Stimulated activated CD8-positive, alpha-beta memory T cell treated with anti-CD3 and anti-CD28 coated beads, Interleukin-7, amount 100 ng/mL, for 48 hours (primary cell): Measurements from ENCODE around the gene PDK1.

Source experiments
- DNase-seq, 2 donors: peaks; one replicate each; pipeline ENCODE4 v3.0.0-alpha.2; 2020; ENCODE audit warnings: low read depth in 1 of 2; ENCODE audit errors: extremely low read depth in 1 of 2

PDK1 gene

DNA sequence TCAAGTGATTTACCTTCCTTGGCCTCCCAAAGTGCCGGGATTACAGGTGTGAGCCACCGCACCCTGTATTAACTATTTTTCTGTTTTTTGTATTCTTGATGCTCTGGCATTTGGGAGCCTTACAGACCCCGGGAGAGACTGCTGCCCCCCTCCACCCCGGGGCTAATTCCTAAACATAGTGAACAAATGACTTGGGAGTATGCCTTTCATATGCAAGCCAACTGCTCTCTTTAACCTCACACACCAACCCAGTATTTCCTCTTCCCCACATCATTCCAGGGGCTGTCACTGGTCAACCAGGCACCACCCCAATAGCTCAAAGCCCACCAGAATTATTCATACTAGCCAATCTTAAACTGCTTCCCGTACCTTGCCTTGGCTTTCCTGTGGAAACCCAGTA, 79.7 kb downstream of the PDK1 start:
- no peak for DNase-seq

DNA sequence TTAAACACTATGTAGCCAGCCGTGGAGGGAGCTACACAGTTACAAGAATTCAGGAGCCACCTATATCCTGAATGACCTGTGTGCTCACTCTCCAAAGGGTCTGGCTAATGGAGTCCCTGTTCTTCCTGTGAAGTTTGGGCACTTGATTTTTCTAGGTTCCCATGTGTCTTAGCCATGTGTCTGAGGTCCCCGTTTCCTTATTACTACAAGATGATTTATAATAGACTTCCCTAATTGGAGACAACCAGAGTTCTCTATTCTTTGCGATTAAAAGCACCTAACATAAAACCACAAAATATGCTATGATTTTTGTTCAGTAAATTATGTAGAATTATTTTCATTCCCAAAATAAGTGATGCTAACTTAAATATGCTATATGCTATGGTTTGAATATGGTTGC, 83.4 kb downstream of the PDK1 start:
- DNase-seq = no peak

DNA sequence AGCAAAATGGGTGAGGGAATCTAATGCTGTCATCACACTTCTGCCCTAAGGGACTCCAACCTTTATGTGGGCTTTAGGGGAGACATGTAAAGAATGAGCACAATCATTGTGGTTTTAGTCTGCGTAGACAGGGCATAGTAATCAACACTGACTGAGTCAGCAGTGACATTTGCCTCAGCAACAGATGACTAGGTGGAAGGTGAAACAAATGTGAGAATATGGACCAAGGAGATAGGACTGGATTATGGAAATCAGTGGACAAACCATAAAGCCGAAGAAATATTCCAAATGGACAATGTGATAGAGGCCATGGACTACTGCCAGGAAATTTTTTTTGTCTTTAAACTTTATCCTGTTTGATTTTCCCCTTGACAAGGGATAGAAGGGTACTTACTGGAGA, 83.9 kb downstream of the PDK1 start:
- DNase-seq = peak in 1 of 2 donors; percentile 6

DNA sequence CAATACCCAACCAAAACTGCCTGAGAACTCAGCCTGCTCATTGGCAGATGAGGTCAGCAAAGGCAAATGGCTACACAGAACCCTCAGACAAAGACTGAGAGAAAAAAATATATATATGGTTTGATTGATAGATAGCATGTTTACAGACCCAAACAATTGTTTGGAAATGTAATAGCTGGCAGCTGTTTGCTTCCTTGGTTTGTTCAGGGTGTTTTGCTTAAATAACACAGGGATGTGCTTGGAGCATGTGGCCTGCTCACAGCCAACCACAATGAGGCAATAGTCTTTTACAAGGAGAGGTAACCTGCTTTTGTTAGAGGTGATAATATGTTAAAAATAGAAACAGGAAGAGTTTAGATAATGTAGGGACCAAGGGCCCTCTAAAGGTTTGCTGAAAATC, 84.5 kb downstream of the PDK1 start:
- no peak for DNase-seq

DNA sequence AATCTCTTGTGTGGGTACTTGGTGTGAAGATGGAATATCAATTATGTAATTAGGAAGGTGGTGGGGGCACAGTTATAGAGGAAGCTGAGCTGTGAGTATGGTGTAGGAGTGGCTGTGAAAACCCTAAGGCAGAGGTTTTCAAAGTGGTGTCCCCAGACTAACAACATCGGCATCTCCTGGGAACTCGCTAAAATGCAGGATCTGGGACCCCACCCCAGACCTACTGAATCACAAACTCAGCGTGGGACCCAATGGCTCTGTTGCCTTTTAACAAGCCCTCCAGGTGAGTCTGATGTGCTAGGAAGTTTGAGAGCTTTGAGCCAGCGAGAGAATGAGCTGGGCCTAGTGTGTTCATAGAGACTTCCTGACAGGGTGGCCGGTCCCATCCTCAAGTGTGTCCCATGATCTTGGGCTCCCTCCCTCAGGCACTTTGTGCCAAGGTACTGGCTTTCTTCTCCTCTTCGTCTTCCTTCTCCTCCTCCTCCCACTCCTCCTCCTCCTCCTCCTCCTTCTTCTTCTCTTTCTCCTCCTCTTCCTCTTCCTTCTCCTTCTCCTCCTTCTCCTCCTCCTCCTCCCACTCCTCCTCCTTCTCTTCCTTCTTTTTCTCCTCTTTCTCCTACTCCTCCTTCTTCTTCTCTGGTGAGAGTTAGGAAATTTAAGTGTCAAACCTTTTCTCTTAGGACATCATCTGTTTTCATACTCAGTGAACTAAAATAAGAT, 86.6 kb downstream of the PDK1 start:
- no peak for DNase-seq

DNA sequence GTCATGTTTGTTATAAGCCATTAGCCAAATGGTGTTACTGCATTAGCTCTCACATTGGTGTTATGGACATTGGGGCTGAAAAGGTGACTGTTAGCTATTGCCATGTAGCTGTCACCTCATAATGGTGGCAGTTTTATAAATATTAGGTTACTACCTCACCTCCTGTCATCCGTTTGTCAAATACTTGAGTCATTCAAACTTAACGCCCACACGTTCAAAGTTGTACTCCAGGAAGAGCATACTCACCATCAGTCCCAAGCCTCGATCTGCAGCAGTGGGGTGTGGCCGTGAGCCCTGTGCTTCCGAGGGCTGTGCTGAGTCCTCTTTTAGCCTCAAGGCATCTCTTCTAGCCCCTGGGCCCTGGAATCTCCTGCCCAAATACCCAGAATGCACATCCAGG, 87.3 kb downstream of the PDK1 start:
- peak in 1 of 2 donors; percentile 8 for DNase-seq

DNA sequence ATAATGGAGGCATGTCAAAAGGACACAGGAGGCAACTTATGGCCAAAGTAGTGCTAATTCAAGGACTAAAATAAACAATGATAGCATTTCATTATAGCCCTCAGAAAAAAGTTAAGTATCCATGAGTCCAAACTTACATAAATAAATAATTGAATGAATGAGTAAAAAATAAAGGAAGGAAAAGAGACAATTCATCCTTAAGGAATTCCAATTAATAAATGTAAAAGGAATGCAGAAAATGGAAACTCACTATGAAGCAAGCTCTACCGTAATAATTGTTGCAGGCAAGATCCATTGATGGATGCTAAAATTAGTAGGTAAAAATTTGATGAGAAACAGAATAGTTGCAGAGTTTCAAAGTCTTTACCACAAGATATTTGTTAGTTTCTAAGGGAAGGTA, 91.5 kb downstream of the PDK1 start:
- no peak for DNase-seq

DNA sequence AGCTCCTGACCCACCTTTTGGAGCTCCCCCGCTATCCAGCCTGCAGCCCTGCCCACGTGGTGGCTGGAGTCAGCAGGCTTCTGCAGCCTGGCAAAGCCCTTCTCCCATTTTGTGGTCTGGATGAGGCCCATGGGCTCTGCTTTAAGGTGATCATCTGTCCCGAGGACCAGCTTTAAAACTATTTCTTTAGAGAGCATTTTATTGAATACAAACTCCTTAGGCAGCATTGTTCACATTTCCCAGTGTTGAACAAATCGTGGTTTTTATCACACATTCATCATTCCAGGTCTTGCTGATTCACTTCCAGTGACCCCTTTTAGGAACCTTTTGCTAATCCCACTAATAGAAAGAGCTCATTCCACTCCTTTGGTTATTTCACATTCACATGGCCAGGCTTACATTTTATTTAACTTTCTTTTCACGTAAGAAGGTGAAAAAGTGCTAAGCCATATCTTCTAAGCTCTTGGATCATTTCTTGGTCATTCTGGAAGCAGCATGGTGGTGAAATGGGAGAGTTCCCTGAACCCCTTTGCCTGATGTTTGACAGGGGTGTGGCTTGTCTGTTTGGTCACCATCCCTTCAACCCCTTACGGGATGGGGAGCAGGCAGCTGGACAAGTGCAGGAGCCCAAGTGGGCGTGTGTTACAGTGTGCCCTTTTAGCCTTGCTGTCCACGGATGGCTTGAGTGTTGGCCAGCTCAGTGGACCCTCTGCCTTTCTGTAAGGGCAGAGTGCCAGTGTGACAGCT, 99.4 kb downstream of the PDK1 start:
- DNase-seq = no peak

DNA sequence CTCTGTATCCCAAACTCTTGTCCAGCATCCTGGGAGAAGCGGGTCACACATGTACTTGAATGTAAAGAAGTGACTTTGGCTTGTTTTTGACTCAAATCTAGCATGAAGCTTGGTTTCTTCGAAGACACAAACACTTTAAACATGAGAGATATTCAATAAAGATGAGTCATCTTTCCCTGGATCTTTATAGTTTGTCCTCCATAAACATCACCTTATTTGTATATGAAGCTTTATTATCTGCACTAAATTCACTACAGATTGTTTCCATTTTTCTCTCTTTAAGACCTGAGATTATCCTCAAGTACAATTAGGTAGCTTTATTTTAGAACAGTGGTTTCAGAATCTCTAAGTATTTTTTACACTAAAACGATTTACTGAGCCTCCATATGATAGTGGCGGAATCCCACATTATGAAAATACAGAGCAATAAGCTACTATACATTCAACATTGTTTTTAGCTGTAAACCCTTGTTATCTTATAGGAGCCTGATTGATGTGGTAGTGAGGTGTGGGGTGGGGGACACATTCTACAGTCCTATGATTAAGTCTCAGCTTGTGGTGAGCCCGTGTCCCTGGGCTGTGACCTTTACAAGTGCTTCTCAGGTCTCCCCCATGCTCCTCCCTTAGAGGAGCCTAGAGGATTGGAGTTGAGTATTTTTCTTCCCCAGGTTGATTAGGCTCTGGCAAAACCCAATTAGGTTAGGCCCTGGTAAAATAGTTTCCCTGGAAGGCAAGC, 100.1 kb downstream of the PDK1 start:
- no peak for DNase-seq
